Mesenchymal stem cell (in vitro differentiated cells and primary cell): ENCODE results near the gene PNPLA2.
A peak's percentile ranks its signal among the peaks of the same experiment; 100 is the strongest.

Experiments
- DNase-seq: peaks from one replicate; pipeline ENCODE4 v3.0.0-alpha.2; 2013
- H2AFZ ChIP-seq: one replicate; pipeline ENCODE4 v1.6.1; 2013; ENCODE audit warnings: low read depth, mild to moderate bottlenecking, control low read depth, inconsistent platforms, low read length, moderate library complexity
- H2AK5ac ChIP-seq: 2 replicates; pipeline ENCODE4 v1.6.1; 2013; ENCODE audit warnings: low read length, moderate library complexity, mild to moderate bottlenecking, inconsistent platforms; ENCODE audit not compliant: severe bottlenecking
- H2BK120ac ChIP-seq: one replicate; pipeline ENCODE4 v1.6.1; 2013; ENCODE audit warnings: low read depth, mild to moderate bottlenecking, inconsistent platforms, low read length, moderate library complexity
- H2BK12ac ChIP-seq, 2 experiments: one replicate each; pipeline ENCODE4 v1.6.1; 2013; ENCODE audit warnings: inconsistent platforms in 2 of 2, low read length in 2 of 2, mild to moderate bottlenecking in 2 of 2, moderate library complexity in 2 of 2, control low read depth in 1 of 2
- H2BK15ac ChIP-seq: one replicate; pipeline ENCODE4 v1.6.1; 2013; ENCODE audit warnings: mild to moderate bottlenecking, low read depth, inconsistent platforms; ENCODE audit not compliant: poor library complexity, severe bottlenecking
- H2BK5ac ChIP-seq: 2 replicates; pipeline ENCODE4 v1.6.1; 2013; ENCODE audit warnings: low read depth, mild to moderate bottlenecking, low read length, control low read depth, inconsistent platforms; ENCODE audit not compliant: poor library complexity, severe bottlenecking
- H3K14ac ChIP-seq, 2 experiments: one replicate each; pipeline ENCODE4 v1.6.1; 2013; ENCODE audit warnings: inconsistent platforms in 2 of 2, low read length in 2 of 2, control low read depth in 1 of 2, mild to moderate bottlenecking in 1 of 2, moderate library complexity in 1 of 2
- H3K18ac ChIP-seq, 2 experiments: one replicate each; pipeline ENCODE4 v1.6.1; 2013; ENCODE audit warnings: inconsistent platforms in 2 of 2, low read length in 2 of 2, control low read depth in 1 of 2, low read depth in 1 of 2, mild to moderate bottlenecking in 1 of 2
- H3K23ac ChIP-seq, 2 experiments: one replicate each; pipeline ENCODE4 v1.6.1; 2013; ENCODE audit warnings: inconsistent platforms in 2 of 2, low read length in 2 of 2, mild to moderate bottlenecking in 2 of 2, moderate library complexity in 2 of 2, control low read depth in 1 of 2
- H3K27ac ChIP-seq: 2 replicates; pipeline ENCODE4 v1.5.1; 2013; ENCODE audit warnings: mild to moderate bottlenecking, moderate library complexity, low read length, control low read depth, inconsistent platforms; ENCODE audit not compliant: poor library complexity, severe bottlenecking
- H3K27me3 ChIP-seq, 2 experiments: 2 replicates each; pipeline versions ENCODE4 v1.6.1 to v1.7.0; 2013; ENCODE audit warnings: low read length in 2 of 2, mild to moderate bottlenecking in 2 of 2, moderate library complexity in 2 of 2, control low read depth in 1 of 2, inconsistent platforms in 1 of 2; ENCODE audit not compliant: control insufficient read depth in 1 of 2, insufficient read depth in 1 of 2
- H3K36me3 ChIP-seq, 2 experiments: 2 replicates each; pipeline versions ENCODE4 v1.6.1 to v1.7.0; 2013; ENCODE audit warnings: low read length in 2 of 2, control low read depth in 1 of 2, inconsistent platforms in 1 of 2, low read depth in 1 of 2, mild to moderate bottlenecking in 1 of 2; ENCODE audit not compliant: insufficient read depth in 2 of 2, control insufficient read depth in 1 of 2
- H3K4ac ChIP-seq, 2 experiments: one replicate each; pipeline ENCODE4 v1.6.1; 2013; ENCODE audit warnings: inconsistent platforms in 2 of 2, low read length in 2 of 2, mild to moderate bottlenecking in 2 of 2, moderate library complexity in 2 of 2, control low read depth in 1 of 2, low read depth in 1 of 2
- H3K4me1 ChIP-seq: 2 replicates; pipeline ENCODE4 v1.6.1; 2013; ENCODE audit warnings: low read depth, low read length, control low read depth; ENCODE audit not compliant: control insufficient read depth, insufficient read depth
- H3K4me2 ChIP-seq: 2 replicates; pipeline ENCODE4 v1.6.1; 2013; ENCODE audit warnings: low read length, mild to moderate bottlenecking, inconsistent platforms; ENCODE audit not compliant: poor library complexity, severe bottlenecking
- H3K4me3 ChIP-seq, 2 experiments: 2 replicates each; pipeline versions ENCODE4 v1.5.1 to v1.7.0; 2013; ENCODE audit warnings: low read length in 2 of 2, mild to moderate bottlenecking in 2 of 2, control low read depth in 1 of 2, low read depth in 1 of 2; ENCODE audit not compliant: insufficient read depth in 1 of 2
- H3K79me1 ChIP-seq: replicated peaks from 2 replicates; pipeline ENCODE4 v1.6.1; 2013; ENCODE audit warnings: mild to moderate bottlenecking, control low read depth, low read length, inconsistent platforms; ENCODE audit not compliant: poor library complexity, severe bottlenecking
- H3K9ac ChIP-seq: 2 replicates; pipeline ENCODE4 v1.7.0; 2013; ENCODE audit warnings: mild to moderate bottlenecking, low read length, moderate library complexity
- H3K9me3 ChIP-seq: 2 replicates; pipeline ENCODE4 v1.7.0; 2013; ENCODE audit warnings: mild to moderate bottlenecking, low read length; ENCODE audit not compliant: control insufficient read depth
- H4K8ac ChIP-seq: one replicate; pipeline ENCODE4 v1.6.1; 2013; ENCODE audit warnings: inconsistent platforms, mild to moderate bottlenecking, low read length, moderate library complexity
- H4K91ac ChIP-seq: one replicate; pipeline ENCODE4 v1.6.1; 2013; ENCODE audit warnings: mild to moderate bottlenecking, low read length, inconsistent platforms
- WGBS: methylation state at CpG from one replicate; pipeline ENCODE4 v1.1.7; 2013; ENCODE audit warnings: mixed read lengths; 5-methylcytosine and 5-hydroxymethylcytosine counted together

Gene PNPLA2

DNA sequence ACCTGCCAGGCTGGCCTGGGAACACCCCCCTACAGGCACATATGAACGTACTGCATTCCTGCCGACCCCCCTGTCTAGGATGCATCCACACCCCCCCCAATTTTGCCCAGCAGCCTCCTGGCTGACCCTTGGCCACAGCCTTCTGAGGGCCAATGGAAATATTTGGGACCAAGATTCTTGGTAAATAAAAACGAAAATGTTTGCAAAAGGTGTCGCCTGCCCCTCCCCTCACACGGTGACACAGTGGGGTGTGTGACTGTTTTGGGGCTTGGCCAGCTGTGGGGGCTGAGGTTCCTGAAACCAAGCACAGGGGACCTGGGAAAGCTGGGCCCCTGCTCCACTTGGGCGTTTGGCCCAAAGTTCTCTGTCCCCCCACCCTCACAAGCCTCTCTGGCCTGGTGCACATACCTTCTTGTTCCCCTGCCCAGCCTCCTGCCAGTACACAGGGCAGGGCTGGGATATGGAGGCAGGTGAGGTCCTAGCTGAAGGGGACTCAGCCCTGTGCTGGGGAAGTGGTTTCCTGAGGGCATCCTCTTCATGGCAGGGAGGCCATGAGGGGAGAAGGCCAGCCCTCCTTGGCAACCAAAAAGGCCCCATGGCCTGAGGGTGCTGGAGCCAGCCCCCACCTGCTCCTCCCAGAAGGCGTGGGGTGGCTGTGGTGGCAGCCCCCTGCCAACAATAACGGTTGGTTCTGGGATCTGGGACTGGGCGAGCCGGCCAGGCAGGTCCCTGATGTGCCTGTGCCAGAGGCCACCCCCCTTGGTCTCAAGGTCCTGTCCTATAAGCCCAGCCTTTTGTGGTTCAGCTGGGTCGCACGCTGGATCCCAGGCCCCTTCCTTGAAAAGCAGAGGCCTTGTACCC, 6.9 kb downstream of the PNPLA2 start:
- peaks cover 19% of the 10 kb centered on the region for H3K79me1 ChIP-seq
- no peak for DNase-seq
- H3K27ac ChIP-seq: no peak overlapping the region
- no peak overlapping the region for H2BK15ac ChIP-seq
- H3K27me3 ChIP-seq: peaks cover 0 to 17% of the 10 kb centered on the region in 2 experiments
- no peak overlapping the region for H3K9ac ChIP-seq
- H4K91ac ChIP-seq: no peak overlapping the region
- no peak overlapping the region for H3K23ac ChIP-seq
- H2AFZ ChIP-seq: no peak overlapping the region
- no peak overlapping the region for H3K4me3 ChIP-seq
- H3K9me3 ChIP-seq: no peaks in the 10 kb centered on the region
- no peak overlapping the region for H3K14ac ChIP-seq
- peaks cover 25 to 48% of the 10 kb centered on the region in 2 experiments for H3K36me3 ChIP-seq
- 92% methylated on average over 9 of the region's 12 CpGs for WGBS
- no peak overlapping the region for H4K8ac ChIP-seq
- H2BK5ac ChIP-seq: no peak overlapping the region
- no peak overlapping the region for H3K4me2 ChIP-seq
- no peak overlapping the region for H2BK120ac ChIP-seq
- no peak overlapping the region for H3K4ac ChIP-seq
- H2BK12ac ChIP-seq: no peak overlapping the region
- H3K18ac ChIP-seq: no peak overlapping the region
- peaks cover 67% of the 10 kb centered on the region for H3K4me1 ChIP-seq
- H2AK5ac ChIP-seq: no peak overlapping the region

DNA sequence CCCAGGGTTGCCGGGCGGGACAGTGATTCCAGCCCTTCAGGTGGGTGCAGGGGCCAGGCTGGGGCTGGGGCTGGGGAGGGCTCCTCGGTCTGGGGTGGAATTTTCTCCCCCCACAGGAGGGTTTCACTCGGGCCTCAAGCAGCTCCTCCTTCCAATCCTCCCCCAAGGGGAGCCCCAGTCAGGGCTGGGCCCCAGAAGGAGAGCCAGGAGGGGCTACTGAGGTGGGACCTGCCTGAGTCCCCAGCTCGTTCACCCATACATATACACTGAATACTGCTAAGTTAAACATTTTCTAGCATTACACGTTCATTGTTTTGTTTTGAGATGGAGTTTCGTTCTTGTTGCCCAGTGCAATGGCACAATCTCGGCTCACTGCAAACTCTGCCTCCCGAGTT, 7.5 kb downstream of the PNPLA2 start:
- no peak overlapping the region for H2BK12ac ChIP-seq
- no peak overlapping the region for H4K91ac ChIP-seq
- H3K14ac ChIP-seq: no peak overlapping the region
- no peak overlapping the region for H3K9ac ChIP-seq
- H4K8ac ChIP-seq: no peak overlapping the region
- no peak overlapping the region for H2BK120ac ChIP-seq
- H3K79me1 ChIP-seq: peaks cover 17% of the 10 kb centered on the region
- H2AFZ ChIP-seq: no peak overlapping the region
- peaks cover 0 to 17% of the 10 kb centered on the region in 2 experiments for H3K27me3 ChIP-seq
- H3K9me3 ChIP-seq: no peaks in the 10 kb centered on the region
- no peak overlapping the region for H2BK5ac ChIP-seq
- peaks cover 25 to 45% of the 10 kb centered on the region in 2 experiments for H3K36me3 ChIP-seq
- H3K4me1 ChIP-seq: peaks cover 67% of the 10 kb centered on the region
- no peak overlapping the region for H3K4ac ChIP-seq
- H3K23ac ChIP-seq: no peak overlapping the region
- H3K27ac ChIP-seq: no peak overlapping the region
- no peak overlapping the region for H2BK15ac ChIP-seq
- H3K4me2 ChIP-seq: no peak overlapping the region
- DNase-seq: no peak
- H3K4me3 ChIP-seq: no peak overlapping the region
- no peak overlapping the region for H3K18ac ChIP-seq
- 90% methylated on average over 8 of the region's 9 CpGs for WGBS
- H2AK5ac ChIP-seq: no peak overlapping the region

DNA sequence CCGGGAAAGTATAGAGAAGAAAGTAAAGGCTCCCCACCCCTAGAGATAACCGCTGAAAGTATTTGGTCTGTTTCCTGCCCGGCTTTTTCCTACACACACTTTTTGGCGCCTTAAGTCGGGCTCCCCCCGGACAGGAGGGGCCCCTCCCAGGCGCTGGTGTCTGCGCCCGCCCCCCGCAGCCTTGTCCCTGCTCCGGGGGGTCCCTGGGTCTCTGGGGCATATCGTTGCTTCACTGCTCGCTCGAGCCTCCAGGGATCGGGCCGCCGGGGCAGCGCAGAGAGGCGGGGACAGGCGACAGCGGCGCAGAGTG, 8.1 kb downstream of the PNPLA2 start:
- Histone ChIP-seq H3K4me2 (peak overlapping the region; percentile 84), H3K18ac (no peak overlapping the region), H3K27me3 (peaks cover 0 to 17% of the 10 kb centered on the region in 2 experiments), H2BK120ac (no peak overlapping the region), H2AK5ac (no peak overlapping the region), H3K36me3 (peaks cover 25 to 39% of the 10 kb centered on the region in 2 experiments), H3K14ac (no peak overlapping the region), H3K9me3 (no peaks in the 10 kb centered on the region), H3K4ac (no peak overlapping the region), H2BK15ac (no peak overlapping the region), H4K91ac (no peak overlapping the region), H3K9ac (no peak overlapping the region), H2BK12ac (no peak overlapping the region), H2AFZ (no peak overlapping the region), H3K23ac (no peak overlapping the region), H3K79me1 (peaks cover 15% of the 10 kb centered on the region), H2BK5ac (no peak overlapping the region), H3K4me1 (peaks cover 67% of the 10 kb centered on the region), H4K8ac (no peak overlapping the region), H3K4me3 (peak overlapping the region; percentile 47), H3K27ac (no peak overlapping the region)
- no peak for DNase-seq
- 6% methylated on average over 11 of the region's 22 CpGs for WGBS

DNA sequence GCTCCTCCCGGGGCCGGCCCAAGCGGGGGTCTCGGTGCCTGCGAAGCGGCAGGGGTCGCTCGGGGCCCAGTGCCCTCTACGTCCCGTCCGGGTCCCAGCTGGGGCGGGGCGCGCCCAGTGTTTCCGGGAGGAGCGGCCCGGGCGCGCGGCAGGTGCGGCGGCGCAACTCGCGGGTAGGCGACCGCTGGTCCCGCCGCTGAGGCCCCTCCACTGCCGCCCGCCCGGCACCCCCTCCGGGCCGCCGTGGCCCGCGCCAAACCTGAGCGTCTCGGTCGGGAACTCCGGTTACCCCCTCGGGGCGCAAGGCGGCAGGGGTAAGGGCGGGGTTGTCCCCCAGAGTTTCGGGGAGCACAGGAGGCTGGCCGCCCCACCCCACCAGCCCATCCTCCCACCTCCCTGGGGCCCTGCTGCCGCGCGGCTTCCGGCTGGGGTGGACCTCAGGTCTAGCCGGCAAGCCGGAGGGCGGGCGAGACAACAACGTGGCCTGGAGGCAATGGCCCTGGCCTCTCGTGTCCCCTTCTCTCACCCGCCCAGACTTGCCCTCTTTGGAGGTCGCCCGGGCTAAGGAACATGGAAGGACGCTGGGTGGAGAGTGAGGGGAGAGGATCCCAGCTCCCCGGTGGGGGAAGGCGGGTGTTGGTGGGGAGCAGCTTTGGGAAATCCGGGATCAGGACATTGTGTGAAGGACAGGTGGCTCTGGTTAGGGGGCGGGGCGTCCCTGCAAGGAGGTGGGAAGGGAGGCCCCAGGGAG, 8.6 kb downstream of the PNPLA2 start:
- Histone ChIP-seq H2BK120ac (no peak overlapping the region), H3K4me1 (peaks cover 67% of the 10 kb centered on the region), H4K8ac (no peak overlapping the region), H2AFZ (no peak overlapping the region), H2BK12ac (no peak overlapping the region), H3K27me3 (peaks cover 0 to 17% of the 10 kb centered on the region in 2 experiments), H3K23ac (no peak overlapping the region), H3K36me3 (peaks cover 21 to 34% of the 10 kb centered on the region in 2 experiments), H3K79me1 (peaks cover 11% of the 10 kb centered on the region), H3K4me2 (peak overlapping the region; percentile 84), H3K27ac (no peak overlapping the region), H2AK5ac (no peak overlapping the region), H3K4ac (no peak overlapping the region), H3K4me3 (peak overlapping the region; percentile 47), H3K14ac (no peak overlapping the region), H3K9ac (no peak overlapping the region), H2BK5ac (no peak overlapping the region), H2BK15ac (peak overlapping the region; percentile 19), H3K9me3 (no peaks in the 10 kb centered on the region), H4K91ac (no peak overlapping the region), H3K18ac (no peak overlapping the region)
- DNase-seq: no peak
- 6% methylated on average over 41 of the region's 66 CpGs for WGBS
